Measurements from ENCODE around the gene RPS6KC1. TPM values are rescaled to one million over a fixed set of nuclear protein-coding genes. Genes with fewer than 3 reads are reported as not detected.
"Not testable (repeated sequence)": the region's sequence is repeated elsewhere in the genome, so short reads cannot be mapped to it uniquely, and the experiment has no call there.

The RPS6KC1 gene
- total and polyA plus RNA-seq, 4 donors, result 7.4 to 26.7 (median 17.3) TPM

GRCh38 chr1:213315571-213315970 is 264.5 kb downstream of the RPS6KC1 start:
- intact Hi-C loops (cut with DNase I), result no loop called here
- Histone ChIP-seq H3K36me3 (ENCODE audit: control insufficient read depth in 1 of 2, insufficient read depth in 2 of 2, low read length in 1 of 2) (no peaks in the 10 kb centered on the region), H3K27ac (ENCODE audit: low read depth in 1 of 2, low read length in 2 of 2) (no peak overlapping the region), H3K9me3 (ENCODE audit: control insufficient read depth, low read length) (no peaks in the 10 kb centered on the region), H3K4me1 (ENCODE audit: control insufficient read depth in 1 of 2, insufficient read depth in 2 of 2, low read length in 2 of 2) (no peaks in the 10 kb centered on the region), H3K4me3 (ENCODE audit: low read length in 2 of 2) (no peak overlapping the region), H3K27me3 (ENCODE audit: control insufficient read depth in 1 of 2, insufficient read depth in 2 of 2, low read length in 1 of 2) (no peaks in the 10 kb centered on the region)
- DNase-seq (no peak), ATAC-seq (ENCODE audit: low FRiP score) (no peak)
- 88 to 93% methylated on average over 1 of the region's 1 CpG for WGBS, 2 donors

- intact Hi-C loops (cut with DNase I); H3K9me3 ChIP-seq (ENCODE audit: control insufficient read depth, low read length); H3K4me3 ChIP-seq (ENCODE audit: low read length in 2 of 2); ATAC-seq (ENCODE audit: low FRiP score); H3K27ac ChIP-seq (ENCODE audit: low read depth in 1 of 2, low read length in 2 of 2); H3K27me3 ChIP-seq (ENCODE audit: control insufficient read depth in 1 of 2, insufficient read depth in 2 of 2, low read length in 1 of 2); H3K36me3 ChIP-seq (ENCODE audit: control insufficient read depth in 1 of 2, insufficient read depth in 2 of 2, low read length in 1 of 2); DNase-seq; H3K4me1 ChIP-seq (ENCODE audit: control insufficient read depth in 1 of 2, insufficient read depth in 2 of 2, low read length in 2 of 2): not testable (repeated sequence)
- WGBS, 2 donors, result 84 to 89% methylated on average over 1 of the region's 1 CpG
Measured at GRCh38 chr1:213318458-213318857, 267.4 kb downstream of the RPS6KC1 start.

- intact Hi-C loops (cut with DNase I), result no loop called here
- H3K27ac ChIP-seq (ENCODE audit: low read depth in 1 of 2, low read length in 2 of 2), result no peak overlapping the region
- ATAC-seq (ENCODE audit: low FRiP score) (no peak), DNase-seq (no peak)
- no peaks in the 10 kb centered on the region for H3K9me3 ChIP-seq (ENCODE audit: control insufficient read depth, low read length)
- no peak overlapping the region for H3K4me3 ChIP-seq (ENCODE audit: low read length in 2 of 2)
- 68 to 76% methylated on average over 6 of the region's 6 CpGs for WGBS, 2 donors
- no peaks in the 10 kb centered on the region for H3K27me3 ChIP-seq (ENCODE audit: control insufficient read depth in 1 of 2, insufficient read depth in 2 of 2, low read length in 1 of 2)
- no peaks in the 10 kb centered on the region for H3K4me1 ChIP-seq (ENCODE audit: control insufficient read depth in 1 of 2, insufficient read depth in 2 of 2, low read length in 2 of 2)
- H3K36me3 ChIP-seq (ENCODE audit: control insufficient read depth in 1 of 2, insufficient read depth in 2 of 2, low read length in 1 of 2), result no peaks in the 10 kb centered on the region
Measured at GRCh38 chr1:213320191-213320870, 269.3 kb downstream of the RPS6KC1 start.

Other genes starting within 250 kb of the RPS6KC1 start
- under 1 TPM in 1 of 2 donors, not detected in 1; 0.78 TPM for gene SPATA45, start 203.6 kb upstream of the RPS6KC1 start, total RNA-seq
- not detected for gene SPATA45, start 203.6 kb upstream of the RPS6KC1 start, polyA plus RNA-seq
- 1 to 10 TPM; 6.9 to 7.7 TPM for gene FLVCR1, start 193.0 kb upstream of the RPS6KC1 start, total RNA-seq
- 1 to 10 TPM; 2.6 to 3.0 TPM for gene FLVCR1, start 193.0 kb upstream of the RPS6KC1 start, polyA plus RNA-seq
- gene VASH2, start 100.7 kb upstream of the RPS6KC1 start, total RNA-seq, result 1 to 10 TPM in 1 of 2 donors, under 1 TPM in 1; 0.29 to 1.8 TPM
- under 1 TPM; 0.26 to 0.38 TPM for gene VASH2, start 100.7 kb upstream of the RPS6KC1 start, polyA plus RNA-seq
- 10 to 100 TPM; 33.5 to 40.4 TPM for gene ANGEL2, start 35.4 kb upstream of the RPS6KC1 start, total RNA-seq
- gene ANGEL2, start 35.4 kb upstream of the RPS6KC1 start, polyA plus RNA-seq, result 10 to 100 TPM; 10.6 to 24.7 TPM

Measured in aorta (tissue), 5 donors.